K562 (cell line): ENCODE data around the gene FGF1. TPM values are rescaled to one million over a fixed set of nuclear protein-coding genes. Genes with fewer than 3 reads are reported as not detected.

ENCODE experiments used
- ATF3 ChIP-seq, 2 experiments: fragments of 450-650 bp in 1 of 2; sonication (generic) in 1 of 2; formaldehyde crosslinking in 1 of 2; IDR thresholded peaks in 1 of 2; conservative IDR thresholded peaks in 1 of 2; 2 replicates each; pipeline versions ENCODE4 v1.6.1 to v1.8.1; 2016 to 2023; ENCODE audit warnings: mild to moderate bottlenecking in 2 of 2, moderate library complexity in 2 of 2, inconsistent platforms in 1 of 2, missing genetic modification reagents in 1 of 2
- DPF2 ChIP-seq: fragments of 450-650 bp; IDR thresholded peaks from 2 replicates; pipeline ENCODE4 v1.6.1; 2016
- FOS ChIP-seq: IDR thresholded peaks from 3 replicates; pipeline ENCODE4 v1.6.1; 2011; ENCODE audit not compliant: insufficient read length; ENCODE audit errors: extremely low read depth
- FOSL1 ChIP-seq: fragments of 200-800 bp; sonication (Bioruptor generic); conservative IDR thresholded peaks from 2 replicates; pipeline ENCODE4 v1.6.1; 2016; ENCODE audit warnings: missing genetic modification characterization, missing compliant biosample characterization
- HDAC1 ChIP-seq, 2 experiments: fragments of 450-650 bp; IDR thresholded peaks; 2 replicates each; pipeline ENCODE4 v1.6.1; 2016 to 2017; ENCODE audit warnings: inconsistent platforms in 1 of 2, mild to moderate bottlenecking in 1 of 2, moderate library complexity in 1 of 2
- JUN ChIP-seq, 2 experiments: sonication (generic) in 1 of 2; formaldehyde crosslinking in 1 of 2; IDR thresholded peaks; 2 replicates each; pipeline versions ENCODE4 v1.6.1 to v1.8.0; 2012 to 2022; ENCODE audit warnings: borderline replicate concordance in 2 of 2, mild to moderate bottlenecking in 2 of 2, improper control_type of control experiment in 1 of 2, low read depth in 1 of 2, low read length in 1 of 2, missing genetic modification reagents in 1 of 2
- JUND ChIP-seq, 2 experiments: IDR thresholded peaks; 2 replicates in 1 of 2; 3 replicates in 1 of 2; pipeline ENCODE4 v1.6.1; 2011; ENCODE audit warnings: borderline replicate concordance in 2 of 2, low read depth in 2 of 2, low read length in 2 of 2, improper control_type of control experiment in 1 of 2, missing biosample characterization in 1 of 2, missing genetic modification characterization in 1 of 2, missing genetic modification reagents in 1 of 2
- MAFF ChIP-seq: IDR thresholded peaks from 2 replicates; pipeline ENCODE4 v1.6.1; 2012; ENCODE audit warnings: low read length, improper control_type of control experiment
- MAFG ChIP-seq: fragments of 450-650 bp; conservative IDR thresholded peaks from 2 replicates; pipeline ENCODE4 v1.6.1; 2016; ENCODE audit warnings: missing genetic modification characterization, missing compliant biosample characterization
- MAFK ChIP-seq: IDR thresholded peaks from 2 replicates; pipeline ENCODE4 v1.6.1; 2011; ENCODE audit warnings: low read length, improper control_type of control experiment
- NFE2L1 ChIP-seq: fragments of 450-650 bp; IDR thresholded peaks from 2 replicates; pipeline ENCODE4 v1.6.1; 2016; ENCODE audit warnings: missing genetic modification characterization, low read depth, mild to moderate bottlenecking, missing compliant biosample characterization, moderate library complexity, borderline replicate concordance
- PHTF2 ChIP-seq: fragments of 250-450 bp; sonication (Bioruptor Pico); IDR thresholded peaks from 2 replicates; pipeline ENCODE4 v1.5.0; 2021; ENCODE audit warnings: mild to moderate bottlenecking
- SMARCA4 ChIP-seq: fragments of 450-650 bp; IDR thresholded peaks from 2 replicates; pipeline ENCODE4 v1.6.1; 2016
- SOX6 ChIP-seq: fragments of 450-650 bp; IDR thresholded peaks from 2 replicates; pipeline ENCODE4 v1.6.1; 2014; ENCODE audit warnings: mild to moderate bottlenecking
- ZBTB40 ChIP-seq, 2 experiments: fragments of 450-650 bp in 1 of 2; sonication (generic) in 1 of 2; formaldehyde crosslinking in 1 of 2; IDR thresholded peaks; 2 replicates each; pipeline versions ENCODE4 v1.7.1 to v1.9.0; 2016 to 2022; ENCODE audit warnings: inconsistent platforms in 1 of 2, mild to moderate bottlenecking in 1 of 2, missing genetic modification reagents in 1 of 2
- ZNF263 ChIP-seq: sonication (generic); formaldehyde crosslinking; IDR thresholded peaks from 2 replicates; pipeline ENCODE4 v1.8.0; 2022; ENCODE audit warnings: mild to moderate bottlenecking, missing genetic modification reagents, borderline replicate concordance
- polyA plus RNA-seq, 8 experiments: library from polyadenylated mRNA; depleted of rRNA in 4 of 8; stranded (reverse) in 5 of 8; unstranded in 3 of 8; fragments of >200 nt; fragmentation: Nextera tagmentation in 2 of 8; fragmentation: Illumina TruSeq in 1 of 8; extraction: Ambion mirVana in 2 of 8; extraction: Trizol in 1 of 8; gene quantifications; 2 replicates each; pipeline versions ENCODE4 v1.2.1 to v1.2.3, GENCODE V29; 2011 to 2014; ENCODE audit warnings: inconsistent platforms in 1 of 8, missing spikeins in 1 of 8
- total RNA-seq, 7 experiments: library from RNA; depleted of rRNA in 6 of 7; stranded (reverse); fragments of >200 nt in 6 of 7; fragmentation: Illumina TruSeq in 2 of 7; extraction: Trizol in 2 of 7; gene quantifications; 2 replicates each; pipeline versions ENCODE4 v1.2.1 to v1.2.3, GENCODE V29; 2011 to 2021; ENCODE audit warnings: low replicate concordance in 1 of 7

The FGF1 gene
- total and polyA plus RNA-seq, 9 of the 15 experiments (the other 6 are each of a cell fraction or from before 2014, with no cell fraction given) = not detected

GRCh38 chr5:142597546-142598337 lies 88.1 kb downstream of the FGF1 start (continued):
- no peak for TF ChIP-seq PHTF2 (CRISPR knock-in tag)
- peak; percentile 11 for TF ChIP-seq FOS
- TF ChIP-seq SOX6 = 0 out of 2 replicates have a peak, but pooled peaks have one; percentile 9
- TF ChIP-seq FOSL1 (tag) = peak; percentile 91
- TF ChIP-seq MAFG (tag) = peak; percentile 98
- peak; percentile 89 for TF ChIP-seq NFE2L1 (tag)
- TF ChIP-seq SMARCA4 = peak; percentile 70; the same call in 1 of the 2 replicates
- no peak for TF ChIP-seq ZBTB40 (IDR thresholded peaks at IDR 0.05)
- TF ChIP-seq ZBTB40 (CRISPR knock-in tag; IDR thresholded peaks at IDR 0.05) = no peak
- TF ChIP-seq ATF3 (IDR thresholded peaks at IDR 0.05) = peak; percentile 79
- TF ChIP-seq ATF3 (CRISPR knock-in tag; conservative IDR thresholded peaks at IDR 0.05) = no peak
- 0 out of 2 replicates have a peak, but pooled peaks have one; percentile 26 for TF ChIP-seq JUN (IDR thresholded peaks at IDR 0.05; ENCODE audit: borderline replicate concordance, low read depth, low read length)
- no peak for TF ChIP-seq JUN (CRISPR knock-in tag; IDR thresholded peaks at IDR 0.05; ENCODE audit: borderline replicate concordance)
- peak; percentile 93 for TF ChIP-seq JUND (IDR thresholded peaks at IDR 0.05; ENCODE audit: borderline replicate concordance, low read depth, low read length)
- peak; percentile 95; the same call in 2 of the 3 replicates for TF ChIP-seq JUND (tag; IDR thresholded peaks at IDR 0.05; ENCODE audit: borderline replicate concordance, low read depth, low read length)
- TF ChIP-seq MAFF = peak; percentile 95
- peak; percentile 77 for TF ChIP-seq DPF2
- peak; percentile 94 for TF ChIP-seq MAFK
- TF ChIP-seq ZNF263 (CRISPR knock-in tag) = peak; percentile 47; the same call in 1 of the 2 replicates
- no peak for TF ChIP-seq HDAC1 (IDR thresholded peaks at IDR 0.05)
